Hindlimb muscle (tissue), 1 donor: ENCODE results near the gene FBXL13. TPM values are rescaled to one million over a fixed set of nuclear protein-coding genes. Genes with fewer than 3 reads are reported as not detected.
"Not testable (repeated sequence)": the region's sequence is repeated elsewhere in the genome, so short reads cannot be mapped to it uniquely, and the experiment has no call there.

Experiments
- DNase-seq: peaks from one replicate; pipeline ENCODE4 v3.0.0-alpha.2; 2013
- polyA plus RNA-seq: library from polyadenylated mRNA; unstranded; fragments of 120-200 nt; gene quantifications from one replicate; pipeline ENCODE4 v1.2.1, GENCODE V29; 2013; ENCODE audit not compliant: insufficient read length

The FBXL13 gene
- polyA plus RNA-seq, 1 donor: 0.76 TPM

DNA sequence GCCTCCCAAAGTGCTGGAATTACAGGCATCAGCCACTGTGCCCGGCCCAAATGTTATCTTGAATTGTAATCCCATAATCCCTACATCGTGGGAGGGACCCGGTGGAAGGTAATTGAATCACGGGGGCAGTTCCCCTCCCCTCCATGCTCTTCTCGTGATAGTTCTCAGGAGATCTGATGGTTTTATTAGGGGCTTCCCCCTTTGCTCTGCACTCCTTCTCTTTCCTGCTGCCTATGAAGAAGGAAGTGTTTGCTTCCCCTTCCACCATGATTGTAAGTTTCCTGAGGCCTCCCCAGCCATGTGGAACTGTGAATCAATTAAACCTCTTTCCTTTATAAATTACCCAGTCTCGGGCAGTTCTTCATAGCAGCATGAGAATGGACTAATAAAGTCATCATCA lies 3.6 kb upstream of the FBXL13 start:
- DNase-seq: not testable (repeated sequence)

DNA sequence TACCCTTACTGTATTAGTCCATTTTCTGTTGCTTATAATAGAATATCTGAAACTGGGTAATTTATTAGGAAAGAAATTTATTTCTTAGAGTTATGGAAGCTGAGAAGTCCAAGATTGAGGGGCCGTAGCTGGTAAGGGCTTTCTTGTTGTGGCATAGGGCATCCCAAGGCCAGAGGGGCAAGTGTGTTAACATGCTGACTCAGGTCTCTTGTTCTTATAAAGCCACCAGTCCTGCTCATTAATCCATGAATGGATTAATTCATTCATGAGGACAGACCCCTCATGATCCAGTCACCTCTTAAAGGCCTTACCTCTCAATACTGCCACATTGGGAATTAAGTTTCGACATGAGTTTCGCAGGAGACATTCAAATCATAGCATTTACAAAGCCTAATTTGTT lies 2.7 kb upstream of the FBXL13 start:
- DNase-seq: no peak

DNA sequence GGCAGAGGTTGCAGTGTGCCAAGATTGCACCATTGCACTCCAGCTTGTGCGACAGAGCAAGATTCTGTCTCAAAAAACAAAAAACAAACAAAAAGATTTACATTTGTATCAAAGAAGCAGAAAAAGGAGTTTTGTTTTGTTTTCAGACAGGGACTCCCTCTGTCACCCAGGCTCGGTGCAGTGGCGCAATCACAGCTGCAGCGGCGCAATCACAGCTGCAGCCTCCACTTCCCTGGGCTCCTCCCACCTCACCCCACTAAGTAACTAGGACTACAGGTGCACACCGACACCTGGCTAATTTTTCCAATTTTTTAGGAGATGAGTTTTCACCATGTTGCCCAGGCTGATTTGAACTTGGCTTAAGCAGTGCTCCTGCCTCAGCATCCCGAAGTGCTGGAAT lies 2.2 kb upstream of the FBXL13 start:
- no peak for DNase-seq

DNA sequence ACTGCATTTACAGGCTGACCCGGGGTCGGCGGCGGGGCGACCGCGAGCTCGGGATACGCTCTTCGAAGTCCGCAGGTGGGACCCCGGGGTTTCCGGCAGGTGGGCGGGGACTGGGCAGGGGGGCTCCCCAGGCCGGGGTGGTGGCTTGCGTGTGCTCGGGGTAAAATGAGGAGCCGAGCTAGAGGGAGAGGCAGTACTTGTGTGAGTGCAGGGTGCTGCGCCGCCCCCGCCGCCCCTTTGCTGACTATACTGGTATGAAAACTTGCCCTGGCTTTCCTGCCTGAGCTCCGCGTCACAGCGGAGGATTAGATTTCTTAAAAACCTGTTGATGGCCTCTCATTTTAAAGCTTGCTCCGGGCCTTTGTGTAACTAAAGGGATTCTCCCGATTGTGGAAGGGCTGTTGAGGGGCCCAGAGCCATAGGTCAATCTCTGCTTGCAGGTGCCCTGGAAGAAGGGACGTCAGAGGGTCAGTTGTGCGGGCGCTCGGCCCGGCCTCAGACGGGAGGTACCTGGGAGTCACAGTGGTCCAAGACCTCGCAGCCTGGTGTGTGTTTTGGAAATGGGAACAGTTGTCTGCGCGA lies 832 bp upstream of the FBXL13 start:
- peak; percentile 54 for DNase-seq

DNA sequence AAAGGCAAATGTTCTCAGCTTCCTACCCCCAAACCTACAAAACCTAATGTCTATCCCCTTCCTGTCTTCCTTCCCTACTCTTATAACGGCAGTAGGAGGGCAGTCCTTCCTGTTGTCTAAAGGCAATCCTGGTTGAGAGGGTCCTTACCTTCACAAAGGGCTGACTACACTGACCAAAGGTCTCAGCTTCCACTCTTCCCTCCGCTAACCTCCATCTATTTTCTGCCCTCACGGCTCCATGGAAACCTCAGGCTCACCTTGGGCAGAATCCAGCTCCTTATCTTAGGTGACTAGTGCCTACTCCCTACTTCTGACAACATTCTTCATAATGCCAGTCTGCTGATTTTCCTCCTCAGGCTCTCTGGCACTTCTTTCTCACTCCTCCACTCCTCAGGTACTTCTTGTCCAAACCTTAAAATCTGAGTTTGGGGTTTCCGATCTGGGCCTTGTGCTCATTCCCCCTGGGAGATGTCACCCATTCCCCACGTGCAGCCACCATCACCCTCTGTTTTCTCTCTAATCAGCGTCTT lies 542 bp downstream of the FBXL13 start:
- DNase-seq: peak; percentile 16

DNA sequence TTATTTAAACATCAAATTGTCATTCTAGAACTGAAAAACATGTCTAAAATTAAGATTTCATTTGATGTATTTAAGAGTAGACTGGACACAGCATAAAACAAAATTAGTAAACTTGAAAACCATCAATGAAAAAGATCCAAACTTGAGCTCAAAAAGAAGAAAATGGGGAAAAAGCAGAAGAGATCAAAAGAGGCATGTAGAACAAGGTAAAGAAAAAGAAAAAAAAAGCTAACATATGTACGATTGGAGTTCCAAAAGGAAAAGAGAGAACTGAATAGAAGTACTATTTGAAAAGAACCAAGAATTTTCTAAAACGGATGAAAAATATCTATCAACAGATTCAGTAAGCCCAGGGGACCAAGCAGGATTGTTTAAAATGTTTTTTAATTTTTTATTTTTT lies 3.6 kb downstream of the FBXL13 start:
- DNase-seq: no peak

DNA sequence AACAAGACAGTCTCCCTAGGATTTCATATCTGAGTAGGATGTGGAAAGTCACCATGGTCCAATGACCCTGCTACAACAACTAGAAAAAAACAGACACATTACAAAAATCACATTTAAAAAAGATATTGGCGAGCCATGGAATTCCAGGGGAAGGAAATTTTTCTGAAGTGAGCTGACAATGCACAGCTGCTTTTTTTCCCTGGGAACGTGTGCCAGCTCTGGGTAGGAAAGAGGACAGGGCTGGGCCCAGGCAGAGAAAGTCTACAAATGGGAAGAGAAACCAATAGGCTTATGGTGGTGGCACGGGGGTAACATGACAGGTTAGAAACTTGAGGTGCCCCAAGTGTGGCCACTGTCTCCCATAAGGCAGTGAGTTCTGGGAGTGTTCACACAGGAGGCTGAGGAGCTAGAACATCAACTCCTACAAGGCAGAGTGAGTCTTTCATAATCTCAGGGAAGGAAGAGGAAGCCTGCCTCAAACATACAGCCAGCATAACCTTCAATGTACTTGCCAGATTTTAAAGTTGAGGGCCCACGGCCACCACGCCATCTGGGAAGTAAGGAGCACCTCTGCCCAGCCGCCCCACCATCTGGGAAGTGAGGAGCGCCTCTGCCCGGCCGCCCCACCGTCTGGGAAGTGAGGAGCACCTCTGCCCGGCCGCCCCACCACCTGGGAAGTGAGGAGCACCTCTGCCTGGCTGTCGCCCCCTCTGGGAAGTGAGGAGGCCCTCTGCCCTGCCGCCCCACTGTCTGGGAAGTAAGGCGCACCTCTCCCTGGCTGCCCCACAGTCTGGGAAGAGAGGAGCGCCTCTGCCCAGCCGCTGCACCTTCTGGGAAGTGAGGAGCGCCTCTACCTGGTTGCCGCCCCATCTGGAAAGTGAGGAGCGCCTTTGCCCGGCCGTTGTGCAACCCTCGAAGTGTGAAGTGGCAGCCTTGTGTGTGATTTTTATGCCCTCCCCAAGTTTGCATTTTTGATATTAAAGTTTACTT lies 5.9 kb downstream of the FBXL13 start:
- no peak for DNase-seq

DNA sequence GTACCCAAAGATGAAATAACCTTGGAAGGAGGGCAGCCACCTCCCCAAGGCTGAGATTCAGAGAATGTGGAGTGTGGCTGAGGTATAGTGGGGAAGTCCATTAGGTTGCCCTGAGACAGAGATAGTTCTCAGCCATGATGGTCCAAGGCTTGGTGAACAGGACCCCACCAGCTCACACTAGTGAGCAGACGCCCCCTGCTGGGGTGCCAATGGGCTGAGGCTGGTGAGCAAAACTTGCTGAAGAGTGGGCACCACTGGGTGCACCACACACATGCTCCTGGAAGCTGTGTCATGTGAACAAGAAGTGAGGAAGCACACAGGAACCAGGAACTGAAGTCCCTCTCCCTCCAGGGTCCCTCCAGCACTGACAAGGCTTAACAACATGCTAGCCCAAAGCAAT lies 8.9 kb downstream of the FBXL13 start:
- DNase-seq: no peak

DNA sequence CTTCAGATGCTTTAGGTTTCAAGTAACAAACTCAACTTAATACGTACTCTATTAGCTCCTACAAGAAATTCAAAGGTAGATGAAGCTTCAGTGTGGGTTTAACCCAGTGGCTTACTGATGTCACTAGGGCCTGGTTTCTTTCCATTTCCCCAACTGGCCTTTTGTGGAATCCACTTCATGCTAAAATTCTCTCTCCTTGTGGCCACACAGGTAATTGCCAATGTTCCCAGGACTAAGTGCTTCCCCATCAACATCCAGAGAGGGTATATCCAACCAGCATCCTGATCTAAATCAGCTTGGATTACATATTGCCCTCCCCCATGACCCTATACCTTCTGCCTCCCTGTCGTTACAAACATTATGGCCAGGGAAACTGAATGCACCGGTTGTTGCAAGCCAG lies 10.7 kb downstream of the FBXL13 start:
- no peak for DNase-seq

DNA sequence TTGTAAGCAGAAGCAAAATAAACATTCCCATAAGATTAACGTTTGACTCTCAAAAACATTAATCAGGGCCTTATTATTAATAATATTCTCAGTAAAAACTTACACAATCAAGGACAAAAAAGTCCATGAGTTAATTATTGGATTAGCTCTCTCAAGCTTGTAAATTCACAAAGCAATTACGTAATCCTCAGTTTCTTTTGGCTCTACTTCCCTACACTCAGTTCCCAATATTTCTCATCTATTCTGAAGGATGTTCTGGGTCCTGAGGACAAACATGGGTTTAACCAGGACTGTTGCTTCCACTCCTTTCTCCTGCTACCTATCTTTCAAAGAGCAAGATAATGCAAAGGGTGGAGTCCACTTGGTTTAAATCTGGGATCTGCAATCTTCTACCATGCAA lies 15.1 kb downstream of the FBXL13 start:
- DNase-seq: no peak

DNA sequence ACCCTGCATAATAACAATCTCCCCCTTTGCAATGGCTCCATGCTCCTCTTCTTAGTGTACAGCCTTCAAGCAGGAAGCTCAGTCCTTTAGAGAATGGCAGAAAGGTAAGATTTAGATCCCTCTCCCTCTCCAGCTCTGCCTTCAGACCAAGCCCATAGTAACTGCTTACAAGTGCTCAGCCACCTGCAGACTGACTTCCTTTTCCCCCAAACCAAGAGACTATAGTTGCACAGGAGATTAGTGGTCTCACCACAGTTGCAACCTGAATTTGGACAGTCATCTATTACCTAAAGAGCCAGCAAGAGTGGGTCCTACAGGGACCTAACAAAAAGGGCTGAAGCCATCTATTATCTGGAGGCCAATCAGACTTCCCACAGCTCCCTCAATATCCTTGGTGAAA lies 16.5 kb downstream of the FBXL13 start:
- DNase-seq: no peak

DNA sequence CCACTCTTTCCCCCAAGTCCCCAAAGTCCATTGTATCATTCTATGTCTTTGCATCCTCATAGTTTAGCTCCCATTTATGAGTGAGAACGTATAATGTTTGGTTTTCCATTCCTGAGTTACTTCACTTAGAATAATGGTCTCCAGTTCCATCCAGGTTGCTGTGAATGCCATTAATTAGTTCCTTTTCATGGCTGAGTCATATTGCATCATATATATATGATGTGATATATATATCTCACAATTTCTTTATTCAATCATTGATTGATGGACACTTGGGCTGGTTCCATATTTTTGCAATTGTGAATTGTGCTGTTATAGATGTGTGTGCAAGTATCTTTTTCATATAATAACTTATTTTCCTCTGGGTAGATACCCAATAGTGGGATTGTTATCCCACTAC lies 18.6 kb downstream of the FBXL13 start:
- DNase-seq: not testable (repeated sequence)

DNA sequence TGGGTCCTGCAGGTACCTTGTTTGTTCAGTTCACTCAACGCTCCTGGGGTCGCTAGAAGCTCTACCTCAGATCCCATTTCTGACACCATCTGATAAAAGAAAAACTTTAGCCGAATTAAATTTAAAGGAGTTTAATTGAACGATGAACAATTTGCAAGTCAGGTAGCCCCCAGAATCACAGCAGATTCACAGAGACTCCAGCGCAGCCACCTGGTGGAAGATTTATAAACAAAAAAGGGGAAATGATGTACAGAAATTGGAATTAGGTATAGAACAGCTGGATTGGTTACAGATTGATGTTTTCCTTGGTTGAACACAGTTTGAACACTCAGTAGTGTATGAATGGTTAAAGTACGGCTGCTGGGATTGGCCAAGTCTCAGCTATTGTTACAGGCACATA lies 23.1 kb downstream of the FBXL13 start:
- no peak for DNase-seq

DNA sequence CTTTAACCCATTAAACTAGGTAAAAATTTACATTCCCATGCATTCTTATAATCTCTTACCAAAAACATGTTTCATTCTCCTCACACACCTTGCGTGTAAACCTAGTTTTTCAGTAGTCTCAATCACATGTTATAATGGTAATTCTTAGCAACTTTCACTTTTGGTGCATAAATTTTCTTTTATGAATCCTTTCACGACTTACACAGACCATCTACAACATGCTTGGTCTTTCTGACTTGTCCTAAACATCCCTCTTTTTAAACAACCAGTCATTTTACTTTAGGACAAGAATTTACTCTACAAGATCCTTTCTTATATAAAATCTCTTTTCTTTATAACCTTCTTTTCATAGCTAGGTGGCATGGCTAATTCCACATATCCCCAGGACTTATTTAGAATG lies 25.8 kb downstream of the FBXL13 start:
- no peak for DNase-seq

DNA sequence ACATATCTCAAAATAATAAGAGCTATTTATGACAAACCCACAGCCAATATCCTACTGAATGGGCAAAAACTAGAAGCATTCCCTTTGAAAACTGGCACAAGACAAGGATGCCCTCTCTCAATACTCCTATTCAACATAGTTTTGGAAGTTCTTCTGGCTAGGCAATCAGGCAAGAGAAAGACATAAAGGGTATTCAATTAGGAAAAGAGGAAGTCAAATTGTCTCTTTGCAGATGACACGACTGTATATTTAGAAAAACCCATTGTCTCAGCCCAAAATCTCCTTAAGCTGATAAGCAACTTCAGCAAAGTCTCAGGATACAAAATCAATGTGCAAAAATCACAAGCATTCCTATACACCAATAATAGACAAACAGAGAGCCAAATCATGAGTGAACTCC lies 32.8 kb downstream of the FBXL13 start:
- DNase-seq: not testable (repeated sequence)

DNA sequence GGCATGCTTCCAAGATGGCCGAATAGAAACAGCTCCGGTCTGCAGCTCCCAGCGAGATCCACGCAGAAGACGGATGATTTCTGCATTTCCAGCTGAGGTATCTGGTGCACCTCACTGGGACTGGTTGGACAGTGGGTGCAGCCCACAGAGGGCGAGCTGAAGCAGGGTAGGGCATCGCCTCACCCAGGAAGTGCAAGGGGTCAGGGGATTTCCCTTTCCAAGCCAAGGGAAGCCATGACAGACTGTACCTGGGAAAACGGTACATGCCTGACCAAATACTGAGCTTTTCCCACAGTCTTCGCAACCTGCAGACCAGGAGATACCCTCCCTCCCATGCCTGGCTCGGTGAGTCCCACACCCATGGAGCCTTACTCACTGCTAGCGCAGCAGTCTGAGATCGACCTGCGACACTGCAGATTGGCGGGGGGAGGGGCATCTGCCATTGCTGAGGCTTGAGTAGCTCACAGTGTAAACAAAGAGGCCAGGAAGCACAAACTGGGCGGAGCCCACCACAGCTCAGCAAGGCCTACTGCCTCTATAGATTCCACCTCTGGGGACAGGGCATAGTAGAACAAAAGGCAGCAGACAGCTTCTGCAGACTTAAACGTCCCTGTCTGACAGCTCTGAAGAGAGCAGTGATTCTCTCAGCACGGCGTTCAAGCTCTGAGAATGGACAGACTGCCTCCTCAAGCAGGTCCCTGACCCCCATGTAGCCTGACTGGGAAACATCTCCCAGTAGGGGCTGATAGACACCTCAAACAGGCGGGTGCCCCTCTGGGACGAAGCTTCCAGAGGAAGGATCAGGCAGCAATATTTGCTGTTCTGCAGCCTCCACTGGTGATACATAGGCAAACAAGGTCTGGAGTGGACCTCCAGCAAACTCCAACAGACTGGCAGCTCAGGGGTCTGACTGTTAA lies 36.5 kb downstream of the FBXL13 start:
- not testable (repeated sequence) for DNase-seq

DNA sequence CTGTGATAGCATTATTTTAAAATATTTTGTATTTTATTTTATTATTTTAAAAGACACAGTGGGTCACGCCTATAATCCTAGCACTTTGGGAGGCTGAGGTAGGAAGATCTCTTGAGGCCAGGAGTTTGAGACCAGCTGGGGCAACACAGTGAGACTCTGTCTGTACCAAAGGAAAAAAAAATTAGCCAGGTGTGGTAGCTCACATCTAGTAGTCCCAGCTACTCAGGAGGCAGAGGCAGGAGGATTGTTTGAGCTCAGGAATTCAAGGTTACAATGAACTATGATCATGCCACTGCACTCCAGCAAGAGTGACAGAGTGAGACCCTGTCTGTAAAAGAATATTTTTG lies 37.1 kb downstream of the FBXL13 start:
- DNase-seq: no peak

DNA sequence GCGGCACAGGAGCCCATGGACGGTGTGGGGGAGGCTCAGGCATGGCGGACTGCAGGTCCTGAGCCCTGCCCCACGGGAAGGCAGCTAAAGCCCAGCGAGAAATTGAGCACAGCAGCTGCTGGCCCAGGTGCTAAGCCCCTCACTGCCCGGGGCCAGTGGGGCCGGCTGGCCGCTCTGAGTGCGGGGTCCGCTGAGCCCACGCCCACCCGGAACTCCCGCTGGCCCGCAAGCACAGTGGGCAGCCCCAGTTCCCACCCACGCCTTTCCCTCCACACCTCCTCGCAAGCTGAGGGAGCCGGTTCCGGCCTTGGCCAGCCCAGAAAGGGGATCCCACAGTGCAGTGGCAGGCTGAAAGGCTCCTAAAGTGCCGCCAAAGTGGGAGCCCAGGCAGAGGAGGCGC lies 40.3 kb downstream of the FBXL13 start:
- not testable (repeated sequence) for DNase-seq

DNA sequence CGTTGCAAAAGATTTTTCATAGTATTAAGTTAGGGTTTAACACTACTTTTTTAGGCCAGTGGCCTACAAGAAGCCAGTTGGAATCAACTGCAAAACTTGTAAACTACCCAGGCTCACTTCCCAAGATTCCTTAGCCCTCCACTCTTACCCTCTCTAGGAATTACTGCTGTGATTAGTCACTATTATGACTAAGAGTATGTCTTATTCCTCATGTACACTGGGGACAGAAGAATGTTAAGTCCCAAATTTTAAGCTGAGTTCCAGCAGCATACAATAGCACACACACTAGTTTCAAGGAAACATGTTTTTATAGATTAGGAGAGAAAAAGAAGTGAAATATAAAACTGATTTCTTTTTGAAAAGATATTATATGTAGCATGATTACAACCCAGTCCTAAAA lies 42.8 kb downstream of the FBXL13 start:
- DNase-seq: no peak

DNA sequence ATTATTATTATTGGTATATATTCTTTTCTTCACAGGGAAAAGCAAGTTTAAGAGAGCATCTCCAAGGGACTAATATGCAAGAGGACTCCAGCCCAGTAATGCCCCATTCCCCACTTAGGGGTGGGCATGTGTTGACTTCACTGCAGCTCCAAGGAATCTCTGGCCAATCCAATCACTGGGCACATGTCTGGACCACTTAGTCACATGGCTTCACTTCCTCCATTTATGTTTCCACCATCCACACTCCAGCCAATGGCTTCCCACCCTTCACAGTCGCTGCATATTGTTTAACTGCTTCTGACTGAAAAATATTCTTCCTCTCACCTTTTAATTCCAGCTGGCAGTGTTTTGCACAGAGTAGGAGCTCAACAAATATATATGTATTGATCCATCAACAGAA lies 43.6 kb downstream of the FBXL13 start:
- DNase-seq: no peak

DNA sequence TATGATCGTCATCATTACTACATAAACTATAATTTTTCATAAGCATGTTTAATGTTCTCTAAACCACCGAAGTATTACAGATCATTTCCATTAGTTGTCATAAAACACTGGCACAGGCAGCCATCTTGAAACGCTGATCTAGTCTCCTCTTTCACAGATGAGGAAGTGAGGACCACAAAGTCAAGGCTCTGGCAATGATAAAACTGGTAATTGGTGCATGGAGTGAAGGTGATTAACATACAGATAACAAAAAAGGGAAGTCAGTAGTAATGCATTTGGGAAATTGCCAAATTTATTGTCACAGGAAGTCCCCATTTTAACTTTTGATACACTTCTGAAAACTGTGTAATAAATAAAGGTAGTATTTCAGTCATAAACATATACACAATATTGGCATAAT lies 49.3 kb downstream of the FBXL13 start:
- DNase-seq: no peak

DNA sequence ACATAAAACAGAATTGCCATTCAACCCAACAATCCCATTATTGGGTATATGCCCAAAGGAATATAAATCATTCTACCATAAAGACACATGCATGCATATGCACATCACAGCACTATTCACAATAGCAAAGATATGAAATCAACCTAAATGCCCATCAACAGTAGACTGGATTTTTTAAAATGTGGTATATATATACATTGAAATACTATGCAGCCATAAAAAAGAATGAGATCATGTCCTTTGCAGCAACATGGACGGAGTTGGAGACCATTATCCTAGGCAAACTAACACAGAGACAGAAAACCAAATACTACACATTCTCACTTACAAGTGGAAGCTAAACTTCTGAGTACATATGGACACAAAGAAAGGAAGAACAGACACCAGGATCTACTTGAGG lies 51.0 kb downstream of the FBXL13 start:
- not testable (repeated sequence) for DNase-seq

DNA sequence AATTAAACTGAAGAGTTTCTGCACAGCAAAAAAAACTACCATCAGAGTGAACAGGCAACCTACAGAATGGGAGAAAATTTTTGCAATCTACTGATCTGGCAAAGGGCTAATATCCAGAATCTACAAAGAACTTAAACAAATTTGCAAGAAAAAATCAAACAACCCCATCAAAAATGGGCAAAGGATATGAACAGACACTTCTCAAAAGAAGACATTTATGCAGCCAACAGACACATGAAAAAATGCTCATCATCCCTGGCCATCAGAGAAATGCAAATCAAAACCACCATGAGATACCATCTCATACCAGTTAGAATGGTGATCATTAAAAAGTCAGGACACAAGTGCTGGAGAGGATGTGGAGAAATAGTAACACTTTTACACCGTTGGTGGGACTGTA lies 53.1 kb downstream of the FBXL13 start:
- DNase-seq: not testable (repeated sequence)
